ENCODE results near the gene TBKBP1. TPM values are rescaled to one million over a fixed set of nuclear protein-coding genes. Genes with fewer than 3 reads are reported as not detected.
"Not testable (repeated sequence)": the region's sequence is repeated elsewhere in the genome, so short reads cannot be mapped to it uniquely, and the experiment has no call there.

TBKBP1 gene
- polyA plus RNA-seq, 4 donors, result 23.5 to 31.4 (median 27.1) TPM

DNA sequence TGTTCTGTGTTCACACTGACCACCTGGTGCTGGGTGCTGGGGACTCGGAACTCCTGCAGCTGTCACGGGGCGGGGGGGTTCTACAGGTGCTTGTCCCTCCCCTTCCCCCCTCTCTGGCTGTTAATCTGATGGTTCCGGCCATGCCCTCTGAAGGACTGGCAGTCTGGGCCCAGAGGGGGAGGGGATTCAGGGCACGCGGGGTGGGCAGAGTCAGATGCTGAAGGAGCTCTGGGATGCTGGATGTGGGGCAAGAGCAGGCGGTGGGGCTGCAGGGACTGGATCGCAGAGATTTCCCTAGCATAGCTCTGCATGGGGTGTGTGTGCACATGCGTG is 33.7 kb downstream of the TBKBP1 start:
- no peak for DNase-seq (ENCODE audit: low read depth in 4 of 4, low spot score in 3 of 4)

DNA sequence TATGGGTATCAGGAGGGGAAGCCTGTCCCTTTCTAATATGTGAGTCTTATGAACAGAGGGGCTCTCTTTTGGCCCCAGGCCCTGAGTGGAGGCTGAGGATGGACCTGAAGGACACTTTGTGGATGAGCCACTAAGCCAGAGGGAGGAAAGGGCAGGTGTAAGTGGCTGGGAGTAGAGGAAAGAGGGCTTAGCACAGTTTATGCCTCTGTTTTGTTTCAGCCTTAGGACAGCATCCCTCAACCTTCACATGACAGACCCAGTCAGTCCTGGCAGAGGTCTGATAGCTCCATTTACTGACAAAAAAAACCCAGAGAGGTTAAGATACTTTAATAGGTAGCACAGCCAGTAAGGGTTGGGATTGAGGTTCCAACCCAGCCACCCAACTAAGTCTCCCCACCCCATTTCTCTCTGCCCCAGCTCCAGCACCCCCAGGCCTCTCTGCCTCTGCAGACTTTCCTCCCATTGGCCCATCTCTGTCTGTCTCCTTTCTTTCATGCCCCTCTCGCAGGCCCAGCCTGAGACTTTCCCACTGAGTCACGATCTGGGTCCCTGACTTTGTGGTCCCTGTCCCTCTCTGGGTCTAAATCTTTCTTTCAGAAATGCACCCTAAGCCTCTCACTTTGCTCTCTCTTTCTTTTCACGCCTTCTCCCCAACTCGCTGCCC is 34.4 kb downstream of the TBKBP1 start:
- no peak for DNase-seq (ENCODE audit: low read depth in 4 of 4, low spot score in 3 of 4)

DNA sequence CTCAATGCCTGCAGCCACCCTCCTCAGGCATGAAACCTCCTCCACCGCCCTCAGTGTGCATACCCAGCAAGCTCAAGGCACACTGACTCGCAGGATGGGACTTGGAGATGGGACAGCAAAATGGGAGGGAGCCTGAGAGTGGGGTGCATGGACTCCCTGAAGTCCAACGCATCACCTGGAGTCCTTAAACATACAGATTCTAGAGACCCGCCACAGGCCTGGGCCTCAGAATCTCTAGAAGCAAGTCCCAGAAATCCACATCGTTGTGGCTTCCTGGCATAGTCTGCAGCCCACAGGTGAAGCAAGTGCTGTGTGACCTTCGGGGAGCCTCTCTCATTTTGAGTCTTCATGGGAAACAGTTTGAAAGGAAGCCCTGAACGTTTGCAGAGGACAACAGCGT is 35.5 kb downstream of the TBKBP1 start:
- no peak for DNase-seq (ENCODE audit: low read depth in 4 of 4, low spot score in 3 of 4)

DNA sequence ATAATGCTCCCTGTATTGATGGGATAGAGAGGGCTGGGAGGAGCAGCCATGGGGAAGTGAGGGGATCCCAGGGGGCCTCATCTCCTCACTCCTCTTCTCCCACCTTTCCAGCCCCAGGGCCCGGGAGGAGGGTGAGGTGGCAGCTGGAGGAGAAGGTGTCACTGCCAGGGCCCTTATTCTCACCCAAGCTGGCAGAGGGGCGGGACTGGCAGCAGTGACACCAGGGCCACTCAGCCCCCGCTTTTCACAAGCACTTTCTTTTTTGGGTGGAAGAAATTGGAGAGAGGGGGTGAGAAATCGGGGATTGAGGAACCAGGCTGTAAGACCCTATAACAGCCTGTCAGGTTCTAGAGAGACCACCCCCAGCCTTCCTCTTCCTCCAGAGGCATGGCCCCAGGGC is 36.7 kb downstream of the TBKBP1 start:
- DNase-seq (ENCODE audit: low read depth in 4 of 4, low spot score in 3 of 4), result no peak

DNA sequence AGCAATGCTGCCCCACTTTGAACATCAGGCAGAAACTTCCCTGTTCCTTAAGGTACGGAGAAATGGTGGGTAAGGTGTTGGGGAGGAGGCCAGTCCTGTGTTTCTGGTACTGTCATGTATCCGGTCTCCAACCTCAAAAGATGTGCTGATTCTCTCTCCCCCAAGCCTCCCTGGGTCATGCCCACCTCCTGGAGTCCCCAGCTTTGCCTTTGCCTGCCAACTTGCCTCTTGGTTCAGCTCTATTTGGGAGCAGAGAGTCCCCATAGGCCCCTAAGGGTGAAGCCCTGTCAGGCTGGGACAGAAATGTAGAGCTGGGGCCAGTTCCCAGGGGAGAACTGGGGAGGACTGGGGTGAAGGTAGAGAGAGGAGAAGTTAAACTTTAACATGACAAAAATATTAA is 37.4 kb downstream of the TBKBP1 start:
- DNase-seq (ENCODE audit: low read depth in 4 of 4, low spot score in 3 of 4), result no peak

DNA sequence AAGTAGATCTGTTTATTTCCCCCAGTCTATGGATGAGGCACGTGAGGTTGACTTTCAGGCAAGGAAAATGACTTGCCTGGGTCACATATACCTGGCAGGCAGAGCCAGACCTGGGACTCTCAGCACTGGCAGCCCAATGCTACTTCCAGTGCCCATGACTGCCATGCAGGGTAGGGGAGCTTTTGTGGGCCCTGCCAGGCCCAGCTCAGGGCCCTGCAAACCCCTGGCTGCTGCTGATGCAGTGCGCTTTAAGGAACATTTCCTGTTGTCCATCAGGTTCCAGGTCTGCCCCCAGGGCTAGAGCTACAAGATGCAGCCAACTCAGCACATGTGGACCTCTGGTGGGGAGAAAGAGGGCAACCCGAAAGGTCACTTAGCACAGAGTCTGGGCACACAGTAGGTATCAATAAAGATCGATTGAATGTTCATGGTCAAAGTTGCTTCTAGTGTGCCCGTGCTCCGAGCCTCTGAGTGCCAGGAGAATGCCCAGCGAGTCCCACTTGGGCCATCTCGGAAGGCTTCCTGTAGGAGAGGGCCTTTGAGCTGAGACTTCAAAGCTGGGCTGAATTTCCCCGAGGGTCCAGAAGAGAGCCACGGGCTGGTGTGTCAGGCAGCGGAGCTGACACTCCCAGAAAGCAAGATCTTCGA is 38.6 kb downstream of the TBKBP1 start:
- no peak for DNase-seq (ENCODE audit: low read depth in 4 of 4, low spot score in 3 of 4)

DNA sequence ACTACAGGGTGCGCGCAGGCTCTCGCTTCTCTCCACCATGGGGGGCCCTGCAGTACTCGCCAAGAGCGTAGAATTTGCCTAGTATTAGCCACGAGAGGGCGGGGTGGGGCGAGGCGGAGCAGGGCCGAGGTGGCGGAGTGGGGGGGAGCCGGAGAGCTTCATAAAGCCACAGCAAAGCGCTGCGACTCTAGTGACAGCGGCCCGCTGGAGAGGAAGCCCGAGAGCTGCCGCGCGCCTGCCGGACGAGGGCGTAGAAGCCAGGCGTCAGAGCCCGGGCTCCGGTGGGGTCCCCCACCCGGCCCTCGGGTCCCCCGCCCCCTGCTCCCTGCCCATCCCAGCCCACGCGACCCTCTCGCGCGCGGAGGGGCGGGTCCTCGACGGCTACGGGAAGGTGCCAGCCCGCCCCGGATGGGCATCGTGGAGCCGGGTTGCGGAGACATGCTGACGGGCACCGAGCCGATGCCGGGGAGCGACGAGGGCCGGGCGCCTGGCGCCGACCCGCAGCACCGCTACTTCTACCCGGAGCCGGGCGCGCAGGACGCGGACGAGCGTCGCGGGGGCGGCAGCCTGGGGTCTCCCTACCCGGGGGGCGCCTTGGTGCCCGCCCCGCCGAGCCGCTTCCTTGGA is 39.2 kb downstream of the TBKBP1 start, which contains the start of gene TBX21:
Gene TBX21 (plus strand): TSS at position 190 of the 627 bp plus-strand sequence. CDS start 219 bp downstream, at position 409.
- DNase-seq (ENCODE audit: low read depth in 4 of 4, low spot score in 3 of 4), result peak in 1 of 4 donors; percentile 23

DNA sequence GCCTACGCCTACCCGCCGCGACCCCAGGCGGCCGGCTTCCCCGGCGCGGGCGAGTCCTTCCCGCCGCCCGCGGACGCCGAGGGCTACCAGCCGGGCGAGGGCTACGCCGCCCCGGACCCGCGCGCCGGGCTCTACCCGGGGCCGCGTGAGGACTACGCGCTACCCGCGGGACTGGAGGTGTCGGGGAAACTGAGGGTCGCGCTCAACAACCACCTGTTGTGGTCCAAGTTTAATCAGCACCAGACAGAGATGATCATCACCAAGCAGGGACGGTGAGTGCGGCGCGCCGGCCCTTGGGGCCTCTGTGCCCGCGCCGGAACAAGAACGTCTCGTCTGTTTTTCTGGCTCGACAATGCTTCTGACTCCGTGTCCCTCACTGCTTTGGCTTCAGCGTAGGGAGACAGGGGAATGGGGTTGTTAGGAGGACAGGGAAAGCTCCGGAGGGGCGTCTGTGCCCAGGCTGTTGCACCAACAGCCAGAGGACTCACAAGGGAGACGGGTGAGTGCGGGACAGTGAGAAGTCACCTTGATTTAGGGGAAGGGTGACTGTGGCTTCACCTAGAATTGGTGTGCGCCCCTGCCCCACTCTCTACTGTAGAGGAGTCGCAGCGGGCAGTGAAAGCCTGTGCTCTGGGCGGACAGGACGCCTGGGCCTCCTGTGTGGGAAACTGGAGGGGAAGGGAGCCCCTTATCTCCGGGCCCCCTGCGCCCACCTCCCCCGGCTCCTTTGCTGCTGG is 39.9 kb downstream of the TBKBP1 start:
- DNase-seq (ENCODE audit: low read depth in 4 of 4, low spot score in 3 of 4), result no peak

DNA sequence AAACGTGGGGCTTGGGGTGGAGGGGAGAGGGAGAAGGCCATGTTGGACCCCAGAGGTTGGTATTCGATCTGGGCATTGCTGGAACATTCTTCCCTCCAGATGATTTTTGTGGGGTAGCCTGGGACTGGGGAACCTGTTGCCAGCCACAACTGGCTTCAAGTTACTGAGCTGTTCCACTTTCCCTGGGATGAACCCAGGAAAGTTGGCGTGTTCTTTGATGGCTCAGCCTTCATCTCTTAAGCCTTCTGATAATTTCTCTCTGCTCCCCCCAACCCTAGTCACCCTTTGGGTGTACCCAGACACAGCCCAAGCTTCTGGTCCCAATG is 41.1 kb downstream of the TBKBP1 start:
- no peak for DNase-seq (ENCODE audit: low read depth in 4 of 4, low spot score in 3 of 4)

DNA sequence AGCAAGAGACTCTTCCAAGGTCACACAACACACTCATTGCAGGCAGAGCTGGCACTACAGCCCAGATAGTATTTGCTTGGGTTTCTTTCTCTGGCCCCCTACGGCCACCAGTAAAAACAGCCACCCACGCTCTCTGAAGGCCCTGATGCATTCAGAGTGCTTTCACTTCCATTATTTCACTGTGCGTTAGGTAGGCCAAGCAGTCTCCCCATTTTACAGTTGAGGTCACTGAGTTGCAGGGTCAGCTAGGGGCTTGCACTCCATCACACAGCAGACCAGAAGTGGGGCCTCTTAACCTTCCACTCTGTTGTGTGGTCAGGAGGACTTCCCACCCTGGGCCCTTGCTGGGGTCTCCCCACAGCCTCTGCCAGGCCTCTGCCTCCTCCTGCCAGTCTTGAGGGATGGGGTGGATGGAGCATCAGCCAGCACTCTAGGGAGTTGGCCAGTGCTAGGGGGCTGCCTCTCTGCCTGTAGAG is 41.6 kb downstream of the TBKBP1 start:
- DNase-seq (ENCODE audit: low read depth in 4 of 4, low spot score in 3 of 4), result no peak

DNA sequence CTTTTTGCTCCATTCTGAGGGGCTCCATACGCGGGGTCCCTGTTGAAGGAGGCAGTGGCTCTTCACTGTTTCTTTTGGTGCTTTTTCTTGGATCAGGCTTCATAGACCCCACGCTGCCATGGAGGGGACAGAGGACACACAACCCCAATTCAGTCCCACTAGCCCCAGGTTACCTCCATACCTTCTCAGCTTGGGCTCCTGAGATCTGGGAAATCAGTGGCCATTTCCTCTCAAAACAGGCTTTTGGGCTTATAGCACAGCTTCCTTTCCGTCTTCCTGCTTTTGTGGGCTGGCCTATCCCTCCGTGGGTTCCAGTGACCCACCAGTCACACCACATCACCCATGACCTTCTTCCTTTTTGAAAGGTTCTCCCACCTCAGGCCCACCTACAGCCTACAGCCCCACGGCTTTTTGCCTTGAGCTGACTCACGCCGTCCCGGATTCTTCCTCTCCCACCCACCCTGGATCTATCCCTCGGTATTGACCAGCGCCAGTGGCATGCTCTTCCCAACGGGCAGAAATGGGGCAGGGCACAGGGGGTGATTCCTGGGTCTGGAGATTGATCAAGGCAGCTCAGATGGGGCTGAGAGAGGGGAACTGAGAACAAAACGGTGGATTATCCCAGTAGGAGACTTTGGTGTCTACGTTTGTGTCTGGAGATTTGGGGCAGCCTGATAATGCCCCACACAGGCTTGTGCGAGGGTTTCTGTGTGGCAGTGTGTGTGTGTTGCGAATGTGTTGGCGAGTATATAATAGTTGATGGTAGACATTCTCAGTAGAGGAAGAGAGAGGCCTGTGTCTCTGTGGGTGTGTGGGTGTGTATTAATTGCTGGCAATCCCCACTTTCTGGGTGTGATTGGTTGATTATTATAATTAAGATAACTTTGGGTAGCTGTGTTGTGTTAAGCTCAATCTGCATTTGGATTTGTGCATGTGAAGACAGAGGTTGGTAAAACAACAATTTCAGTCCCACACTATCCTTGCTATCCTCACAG is 42.8 kb downstream of the TBKBP1 start:
- no peak for DNase-seq (ENCODE audit: low read depth in 4 of 4, low spot score in 3 of 4)

DNA sequence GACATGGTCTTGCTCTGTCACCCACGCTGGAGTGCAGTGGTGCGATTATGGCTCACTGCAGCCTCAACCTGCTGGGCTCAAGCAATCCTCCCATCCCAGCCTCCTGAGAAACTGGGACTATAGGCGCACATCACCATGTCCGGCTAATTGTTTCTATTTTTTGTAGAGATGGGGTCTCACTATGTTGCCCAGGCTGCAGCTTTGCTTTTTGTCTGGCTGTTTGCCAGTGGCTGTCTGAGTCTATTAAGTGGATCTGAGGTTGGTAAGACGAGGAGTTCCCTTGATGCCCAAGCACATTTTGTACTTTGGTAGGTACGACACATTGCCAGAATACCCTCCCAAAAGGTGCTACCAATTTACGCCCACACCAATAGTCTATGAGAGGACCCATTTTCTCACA is 44.2 kb downstream of the TBKBP1 start:
- no peak for DNase-seq (ENCODE audit: low read depth in 4 of 4, low spot score in 3 of 4)

DNA sequence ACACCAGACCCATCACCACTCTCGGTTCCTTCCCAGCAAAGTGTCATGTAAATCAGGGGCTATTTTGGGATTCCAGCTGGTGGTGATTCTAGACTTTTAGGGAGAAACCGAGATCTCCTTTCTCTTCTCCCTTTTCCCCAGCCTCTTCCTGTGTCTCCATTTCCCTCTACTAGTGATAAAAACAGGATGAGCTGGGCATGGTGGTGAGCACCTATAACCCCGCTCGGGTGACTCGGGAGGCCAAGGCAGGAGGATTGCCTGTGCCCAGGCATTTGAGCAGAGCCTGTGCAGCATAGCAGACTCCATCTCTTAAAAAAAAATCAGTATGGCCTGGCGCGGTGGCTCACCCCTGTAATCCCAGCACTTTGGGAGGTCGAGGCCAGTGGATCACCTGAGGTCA is 45.2 kb downstream of the TBKBP1 start:
- DNase-seq (ENCODE audit: low read depth in 4 of 4, low spot score in 3 of 4), result no peak

DNA sequence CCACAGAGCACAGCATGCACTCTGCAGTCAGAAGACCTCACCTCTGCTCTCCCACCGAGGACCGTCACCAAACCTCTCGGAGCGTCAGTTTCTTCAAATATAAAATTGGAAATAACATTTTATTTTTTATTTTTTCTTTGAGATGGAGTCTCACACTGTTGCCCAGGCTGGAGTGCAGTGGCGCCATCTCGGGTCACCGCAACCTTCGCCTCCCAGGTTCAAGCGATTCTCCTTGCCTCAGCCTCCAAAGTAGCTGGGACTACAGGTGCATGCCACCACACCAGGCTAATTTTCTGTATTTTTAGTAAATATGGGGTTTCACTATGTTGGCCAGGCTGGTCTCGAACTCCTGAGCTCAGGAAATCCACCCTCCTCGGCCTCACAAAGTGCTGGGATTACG is 46.0 kb downstream of the TBKBP1 start:
- DNase-seq (ENCODE audit: low read depth in 4 of 4, low spot score in 3 of 4), result not testable (repeated sequence)

DNA sequence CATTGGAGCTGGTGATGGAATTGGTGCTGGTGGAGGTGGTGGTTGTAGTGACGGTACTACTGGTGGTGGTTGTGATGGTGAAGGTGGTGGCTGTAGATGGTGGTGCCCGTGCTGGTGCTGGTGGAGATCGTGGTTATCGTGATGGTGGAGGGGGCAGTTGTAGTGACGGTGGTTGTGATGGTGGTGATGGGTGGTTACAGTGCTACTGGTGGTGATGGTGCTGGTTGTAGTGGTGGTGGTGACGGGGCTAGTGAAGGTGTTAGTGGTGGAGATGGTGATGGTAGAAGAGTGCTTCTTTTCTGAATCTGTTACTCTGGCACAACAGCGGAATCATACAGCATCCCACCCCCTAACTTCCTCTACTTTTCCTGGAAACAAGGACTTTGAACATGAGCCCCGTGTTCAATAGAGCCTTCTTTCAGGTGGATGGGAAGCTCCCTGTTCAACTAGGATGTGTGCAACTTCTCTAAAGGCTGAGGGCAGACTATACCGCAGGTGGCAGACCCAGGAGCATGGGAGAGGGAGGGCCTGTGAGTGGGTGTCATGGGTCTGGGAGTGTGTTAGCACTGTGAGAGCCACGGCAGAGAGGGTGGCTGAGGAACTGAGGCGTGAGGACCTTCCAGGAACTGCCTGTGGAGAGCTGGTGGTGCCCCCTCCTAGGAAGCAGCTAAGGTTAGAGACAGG is 47.3 kb downstream of the TBKBP1 start:
- DNase-seq (ENCODE audit: low read depth in 4 of 4, low spot score in 3 of 4), result no peak

DNA sequence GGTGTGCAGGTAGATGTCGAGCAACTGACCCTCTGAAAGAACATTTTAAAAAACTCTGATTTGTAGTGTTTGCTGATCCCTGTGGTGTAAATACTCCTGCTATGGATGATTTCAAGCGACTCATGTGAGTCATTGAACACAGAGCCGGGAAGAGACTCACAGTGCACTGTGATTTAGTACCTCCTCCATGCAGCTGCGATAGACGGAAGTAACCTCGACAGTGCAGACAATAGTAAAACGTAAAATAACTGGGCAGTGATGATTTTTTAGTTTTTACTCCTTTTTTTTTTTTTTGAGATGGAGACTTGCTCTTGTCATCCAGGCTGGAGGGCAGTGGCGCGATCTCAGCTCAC is 47.8 kb downstream of the TBKBP1 start:
- no peak for DNase-seq (ENCODE audit: low read depth in 4 of 4, low spot score in 3 of 4)

DNA sequence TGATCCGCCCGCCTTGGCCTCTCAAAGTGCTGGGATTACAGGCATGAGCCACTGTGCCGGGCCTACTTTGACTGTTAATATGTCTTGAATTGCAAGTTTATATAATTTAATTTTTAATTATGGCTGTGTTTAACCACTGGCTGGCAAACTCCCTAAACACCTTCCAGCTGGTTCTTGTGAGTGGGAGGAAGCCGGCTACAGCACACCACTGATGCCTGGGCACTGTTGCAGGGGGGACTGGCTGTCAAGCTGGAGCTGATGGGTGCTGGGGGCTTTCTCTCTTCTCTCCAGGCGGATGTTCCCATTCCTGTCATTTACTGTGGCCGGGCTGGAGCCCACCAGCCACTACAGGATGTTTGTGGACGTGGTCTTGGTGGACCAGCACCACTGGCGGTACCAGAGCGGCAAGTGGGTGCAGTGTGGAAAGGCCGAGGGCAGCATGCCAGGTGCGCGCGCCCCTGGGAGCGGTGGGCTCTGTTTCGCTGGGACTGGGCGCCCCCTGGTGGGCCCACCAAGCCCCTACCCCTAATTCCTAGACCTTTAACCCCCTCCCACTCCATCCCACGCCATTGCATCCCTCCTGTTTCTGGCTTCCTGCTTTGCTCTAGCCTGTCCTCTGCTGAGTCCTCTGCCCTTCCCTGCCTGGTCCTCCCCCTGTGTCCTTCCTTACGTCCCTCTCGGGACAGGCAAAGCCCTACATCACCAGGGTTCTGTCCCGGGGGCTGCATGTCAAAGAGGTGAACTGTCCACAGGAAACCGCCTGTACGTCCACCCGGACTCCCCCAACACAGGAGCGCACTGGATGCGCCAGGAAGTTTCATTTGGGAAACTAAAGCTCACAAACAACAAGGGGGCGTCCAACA is 48.6 kb downstream of the TBKBP1 start:
- no peak for DNase-seq (ENCODE audit: low read depth in 4 of 4, low spot score in 3 of 4)

DNA sequence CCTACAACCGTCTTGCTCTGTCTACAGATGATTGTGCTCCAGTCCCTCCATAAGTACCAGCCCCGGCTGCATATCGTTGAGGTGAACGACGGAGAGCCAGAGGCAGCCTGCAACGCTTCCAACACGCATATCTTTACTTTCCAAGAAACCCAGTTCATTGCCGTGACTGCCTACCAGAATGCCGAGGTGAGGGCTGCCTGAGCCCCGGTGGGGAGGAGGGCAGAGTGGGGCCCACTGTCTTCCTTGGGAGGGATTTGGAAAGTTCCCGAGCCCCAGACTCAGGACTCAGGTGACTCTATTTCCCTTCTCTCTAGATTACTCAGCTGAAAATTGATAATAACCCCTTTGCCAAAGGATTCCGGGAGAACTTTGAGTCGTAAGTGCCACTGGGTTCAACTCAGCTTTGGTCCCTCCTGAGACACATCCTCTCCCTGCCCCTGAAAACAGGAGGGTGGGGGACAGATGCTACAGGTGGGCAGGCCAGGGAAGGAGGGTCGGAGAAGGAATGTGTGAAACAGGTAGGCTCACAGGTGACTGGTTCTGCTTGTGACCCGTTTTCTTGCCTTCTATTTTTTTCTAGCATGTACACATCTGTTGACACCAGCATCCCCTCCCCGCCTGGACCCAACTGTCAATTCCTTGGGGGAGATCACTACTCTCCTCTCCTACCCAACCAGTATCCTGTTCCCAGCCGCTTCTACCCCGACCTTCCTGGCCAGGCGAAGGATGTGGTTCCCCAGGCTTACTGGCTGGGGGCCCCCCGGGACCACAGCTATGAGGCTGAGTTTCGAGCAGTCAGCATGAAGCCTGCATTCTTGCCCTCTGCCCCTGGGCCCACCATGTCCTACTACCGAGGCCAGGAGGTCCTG is 50.4 kb downstream of the TBKBP1 start:
- DNase-seq (ENCODE audit: low read depth in 4 of 4, low spot score in 3 of 4), result no peak
